GM18867 (cell line): Measurements from ENCODE around the gene RBFOX1.
"Not testable (repeated sequence)": the region's sequence is repeated elsewhere in the genome, so short reads cannot be mapped to it uniquely, and the experiment has no call there.

Source experiments
- ATAC-seq: cut with Tn5 transposase; IDR thresholded peaks from one replicate; pipeline ENCODE4 v1.9.1; 2021; ENCODE audit warnings: mild to moderate bottlenecking, moderate library complexity; ENCODE audit not compliant: unreplicated experiment

RBFOX1 gene

DNA sequence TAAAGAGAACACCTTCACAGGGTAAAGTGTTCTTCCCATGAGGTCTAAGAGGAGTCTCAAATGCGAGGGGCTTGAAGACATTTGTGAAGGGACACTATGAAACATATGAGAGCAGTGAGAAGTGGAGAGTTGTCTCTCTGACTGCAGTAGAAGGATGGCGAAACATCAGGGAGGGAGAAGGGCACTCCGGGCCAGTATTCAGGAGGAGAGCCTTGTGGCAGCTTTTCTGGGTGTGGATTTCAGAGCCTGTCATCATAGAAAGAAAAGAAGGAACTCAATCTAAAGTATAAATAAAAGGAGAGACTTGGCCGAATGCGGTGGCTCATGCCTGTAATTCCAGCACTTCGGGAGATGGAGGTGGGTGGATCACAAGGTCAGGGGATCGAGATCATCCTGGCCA lies 117.2 kb downstream of the RBFOX1 start:
- no peak for ATAC-seq

DNA sequence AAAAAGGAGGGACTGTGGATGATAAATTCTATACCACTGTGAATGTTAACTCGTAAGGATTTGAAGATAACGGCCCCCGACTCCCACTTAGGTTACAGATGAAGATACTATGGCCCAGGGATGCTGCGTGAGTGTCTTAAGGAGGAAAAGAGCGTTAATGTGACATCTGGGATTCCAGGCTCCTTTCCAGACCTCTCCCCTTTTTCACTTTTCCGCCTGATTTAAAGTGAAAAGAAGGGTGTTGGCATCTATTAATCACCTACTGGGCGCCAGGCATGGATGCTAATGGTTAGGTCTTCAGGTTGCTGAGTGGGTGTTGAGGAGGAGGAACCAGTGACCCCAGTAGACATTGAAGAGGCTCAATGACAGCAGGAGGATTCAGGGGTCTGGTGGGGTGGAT lies 117.8 kb downstream of the RBFOX1 start:
- ATAC-seq = no peak

DNA sequence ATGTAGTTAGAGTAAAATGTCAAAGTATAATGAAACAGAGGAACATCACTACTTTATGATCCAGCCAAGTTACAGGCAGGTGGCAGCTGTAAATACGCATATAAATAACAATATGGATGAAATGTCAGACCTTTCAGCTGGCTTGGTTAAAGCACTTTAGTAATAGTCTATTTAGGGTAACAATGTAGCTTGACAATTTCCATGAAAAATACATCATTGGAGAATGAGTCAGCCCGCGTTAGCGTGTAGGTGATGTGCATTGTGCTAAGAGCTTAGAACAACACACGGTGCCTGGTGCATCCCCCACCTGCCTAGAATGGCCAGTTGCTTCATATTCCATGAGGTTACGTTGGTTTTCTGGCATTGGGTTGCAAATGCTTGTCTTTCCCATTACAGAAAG lies 119.4 kb downstream of the RBFOX1 start:
- no peak for ATAC-seq

DNA sequence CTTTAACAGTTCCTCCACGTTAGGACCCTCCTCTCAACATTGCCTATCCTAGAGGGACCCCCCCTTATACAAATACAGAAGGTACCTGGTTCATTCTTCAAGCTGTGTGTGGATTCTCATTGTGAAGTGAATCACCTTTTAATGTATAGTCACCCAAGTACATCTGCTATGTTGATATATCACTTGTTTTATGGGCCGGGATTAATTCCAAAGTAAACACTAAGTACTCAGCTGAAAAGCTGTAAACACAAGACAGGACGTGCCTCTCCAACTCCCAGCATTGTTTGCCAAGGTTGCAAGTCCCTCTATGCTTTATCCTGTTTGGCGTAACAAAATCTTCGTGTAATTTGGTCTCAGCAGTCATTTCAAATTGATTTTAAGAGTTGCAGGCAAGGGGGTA lies 123.6 kb downstream of the RBFOX1 start:
- ATAC-seq = no peak

DNA sequence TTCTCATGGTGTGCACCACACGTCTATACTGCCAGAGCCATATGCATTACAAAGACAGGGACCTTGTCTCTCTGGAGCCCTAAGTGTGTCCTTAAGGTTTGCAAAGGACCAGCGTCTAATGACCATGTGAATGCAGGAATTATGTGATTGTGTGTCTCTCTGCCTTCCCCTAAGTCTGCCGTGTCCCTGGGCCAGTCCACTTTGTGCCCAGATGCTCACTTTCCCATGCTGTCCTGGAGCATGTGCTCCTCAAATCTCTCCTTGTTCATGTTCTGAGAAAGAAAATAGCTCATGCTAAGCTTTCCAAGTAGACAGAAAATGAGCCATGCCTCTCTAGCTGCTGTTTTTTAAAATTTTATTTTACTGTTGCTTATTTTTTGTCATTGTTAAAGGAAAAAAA lies 125.5 kb downstream of the RBFOX1 start:
- ATAC-seq = no peak

DNA sequence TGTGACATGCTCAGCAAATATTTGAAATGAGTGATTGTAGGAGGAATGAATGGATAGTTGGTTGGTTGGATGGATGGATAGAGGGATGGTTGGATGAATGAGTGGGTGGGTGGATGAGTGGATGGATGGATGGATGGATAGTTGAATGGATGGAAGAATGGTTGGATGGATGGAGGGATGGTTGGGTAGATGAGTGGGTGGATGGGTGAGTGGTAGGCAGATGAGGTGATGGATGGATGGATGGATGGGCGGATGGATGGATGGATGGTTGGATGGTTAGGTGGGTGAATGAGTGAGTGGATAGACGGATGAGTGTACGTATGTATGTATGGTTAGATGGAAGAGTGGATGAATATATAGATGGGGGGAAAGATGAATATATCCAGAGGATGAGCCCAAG lies 137.7 kb downstream of the RBFOX1 start:
- no peak for ATAC-seq

DNA sequence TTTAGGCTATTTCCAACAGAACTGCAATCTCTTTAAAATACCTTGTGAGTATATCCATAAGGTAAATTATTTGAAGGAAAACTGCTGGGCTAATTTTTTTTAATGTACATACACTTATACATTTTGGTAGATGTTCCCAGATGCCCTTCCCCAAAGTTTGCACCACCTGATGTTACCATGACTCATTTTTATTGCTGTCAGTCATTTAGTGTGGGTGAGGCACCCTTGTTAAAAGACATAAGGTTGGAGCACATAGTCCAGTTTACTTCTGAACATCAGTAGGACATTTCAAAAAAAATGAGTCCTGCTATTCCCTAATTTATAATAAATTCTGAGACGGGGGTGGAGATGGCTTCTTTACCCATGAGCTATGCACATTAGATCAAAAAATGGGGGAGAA lies 138.6 kb downstream of the RBFOX1 start:
- no peak for ATAC-seq

DNA sequence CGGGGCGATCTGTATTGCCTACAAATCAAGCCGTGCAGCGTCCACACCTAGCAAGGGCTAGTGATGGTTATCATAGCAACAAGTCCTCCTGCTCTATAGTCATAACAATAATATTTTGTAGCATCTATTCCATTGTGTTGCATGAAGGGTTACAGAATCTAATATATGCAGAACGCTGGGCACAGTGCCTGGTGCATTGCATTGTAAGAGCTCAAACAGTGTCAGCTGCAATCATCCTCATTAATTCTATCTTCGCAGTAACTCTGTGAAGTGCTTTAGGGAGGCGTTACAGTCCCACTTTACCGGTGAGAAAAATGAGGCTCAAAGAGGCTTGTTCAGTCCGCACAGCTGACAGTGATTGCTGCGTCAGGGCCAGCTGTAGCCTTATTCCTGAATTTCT lies 149.4 kb downstream of the RBFOX1 start:
- no peak for ATAC-seq

DNA sequence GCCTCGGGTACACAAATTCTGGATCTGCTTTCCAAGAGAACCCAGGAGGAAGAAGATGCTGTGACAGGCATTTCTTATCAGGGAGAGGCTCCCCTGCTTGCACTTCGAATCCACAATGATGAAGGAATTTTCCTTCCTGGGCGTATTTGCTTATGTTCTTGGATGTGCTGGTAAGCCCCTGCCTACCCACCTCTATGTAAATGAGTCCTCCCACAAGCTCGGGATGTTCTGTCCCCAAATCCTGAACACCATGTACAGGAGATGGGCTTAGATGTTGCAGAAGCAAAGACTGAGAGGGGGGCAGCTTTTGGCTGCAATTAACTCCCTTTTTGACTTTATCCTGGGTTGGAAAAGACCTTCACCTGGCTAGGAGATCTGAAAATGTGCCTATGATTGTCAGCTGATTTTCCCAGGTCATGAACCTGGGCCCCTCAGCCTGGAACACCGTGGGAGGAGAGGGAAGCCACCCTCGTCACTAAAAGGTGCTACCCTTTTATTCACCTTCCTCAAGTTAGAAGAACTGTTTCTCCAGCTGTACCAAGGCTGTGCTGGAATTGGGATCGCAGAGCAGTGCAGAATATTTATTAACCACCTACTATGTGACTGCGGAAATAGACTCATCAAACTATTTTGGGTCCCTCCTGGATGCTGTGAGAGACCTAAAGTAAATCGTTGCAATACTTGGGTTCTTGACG lies 150.1 kb downstream of the RBFOX1 start:
- ATAC-seq = no peak

DNA sequence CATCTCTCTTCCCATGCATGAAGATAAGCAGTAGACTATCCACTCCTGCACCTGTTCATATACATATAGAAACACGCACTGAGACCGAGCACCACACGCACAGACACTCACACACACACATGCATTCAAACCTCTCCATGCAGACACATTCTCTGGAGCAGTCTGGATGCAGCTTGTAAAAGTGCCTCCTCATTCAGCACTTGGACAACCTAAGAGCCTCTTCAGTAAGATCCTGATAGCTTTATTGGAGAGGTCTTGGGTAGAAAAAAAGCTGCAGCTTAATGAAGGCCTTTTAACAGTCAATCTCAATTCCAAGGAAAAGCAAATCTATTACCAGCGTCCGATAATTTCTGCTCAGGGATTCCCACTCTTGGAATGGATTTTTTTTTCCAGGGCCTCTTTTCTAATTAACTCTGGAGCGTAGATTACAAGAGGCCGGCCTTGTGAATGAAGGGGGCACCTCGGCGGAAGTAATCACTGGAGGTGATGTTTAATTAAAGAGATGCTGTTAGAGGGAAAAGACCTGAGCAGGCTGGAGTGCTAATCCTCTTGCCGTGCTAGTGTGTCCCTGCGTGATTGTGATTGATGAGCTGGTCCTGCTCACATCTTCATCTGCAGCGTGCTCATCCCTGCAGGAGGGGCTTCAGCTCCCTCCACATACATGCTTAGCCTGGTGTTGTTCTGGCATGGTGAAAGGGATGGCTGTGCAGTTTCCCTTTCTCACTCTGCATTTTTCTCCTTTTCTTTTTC lies 155.1 kb downstream of the RBFOX1 start:
- no peak for ATAC-seq

DNA sequence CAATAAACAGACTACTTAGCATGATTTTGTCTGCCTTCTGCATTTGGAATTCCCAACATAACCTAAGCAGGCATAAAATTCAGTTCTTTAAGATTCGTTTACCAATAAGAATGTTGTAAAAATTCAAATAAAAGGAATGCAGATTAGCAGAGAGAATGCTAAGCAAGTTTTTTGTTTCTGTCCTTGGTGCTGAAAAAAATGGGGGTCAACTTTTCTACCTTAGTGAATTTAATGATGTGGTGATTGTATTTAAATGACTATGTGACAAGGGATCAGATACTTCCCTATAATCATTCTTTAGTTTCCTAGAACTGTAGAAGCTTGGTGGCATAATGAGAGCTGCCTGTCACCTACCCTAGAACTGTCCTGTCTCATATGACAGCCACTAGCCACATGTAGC lies 159.5 kb downstream of the RBFOX1 start:
- no peak for ATAC-seq

DNA sequence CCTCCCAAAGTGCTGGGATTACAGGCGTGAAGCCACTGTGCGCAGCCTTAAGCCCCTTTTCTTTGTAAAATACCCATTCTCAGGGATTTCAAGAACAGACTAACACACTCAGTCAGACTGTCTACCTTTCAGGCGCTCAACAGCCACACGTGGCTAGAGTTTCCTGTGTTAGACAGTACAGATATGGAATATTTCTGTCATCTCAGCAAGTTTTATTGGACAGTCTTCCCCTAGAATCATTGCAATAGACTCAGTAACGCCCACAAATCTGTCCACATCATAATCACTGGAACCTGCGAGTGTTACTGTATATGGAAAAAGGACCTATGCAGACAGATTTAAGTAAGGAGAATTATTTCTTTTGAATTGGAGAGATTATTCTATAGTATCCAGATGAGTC lies 160.5 kb downstream of the RBFOX1 start:
- no peak for ATAC-seq

DNA sequence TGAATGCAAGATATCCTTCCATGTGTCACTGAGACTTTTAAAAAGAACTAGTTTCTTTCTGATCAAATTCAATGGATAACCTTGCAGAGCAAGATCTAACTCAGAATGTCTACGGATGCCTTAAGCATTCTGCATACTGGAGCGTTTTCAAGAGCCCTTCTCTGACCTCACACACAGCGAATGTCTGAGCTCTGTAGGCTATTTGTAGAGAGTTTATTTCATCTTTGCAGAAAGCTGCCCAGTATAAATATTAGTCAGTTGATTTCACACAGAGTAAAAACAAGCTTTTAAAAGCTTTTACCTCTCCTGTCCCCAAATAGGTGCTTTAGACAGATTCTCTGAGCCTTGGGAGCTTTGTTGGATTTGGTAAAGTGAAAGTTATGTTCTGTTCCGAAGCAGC lies 165.0 kb downstream of the RBFOX1 start:
- ATAC-seq = no peak

DNA sequence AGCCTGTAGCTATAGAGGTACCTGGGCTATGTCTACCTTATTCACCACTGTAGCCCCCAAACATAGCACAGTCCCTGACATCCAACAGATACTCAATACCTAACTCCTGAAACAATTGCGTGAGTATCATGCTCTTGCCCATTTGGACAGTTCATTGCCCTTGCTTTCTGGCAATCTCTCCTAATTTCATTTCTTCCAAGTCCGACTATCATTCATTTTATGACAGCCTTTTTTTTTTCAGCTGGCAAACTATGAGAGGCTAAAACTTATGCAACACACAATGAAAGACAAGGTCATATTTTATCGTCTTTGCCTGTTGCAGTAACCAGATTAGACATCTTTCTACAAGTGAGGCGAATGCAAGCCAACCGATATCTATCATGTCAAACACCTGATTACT lies 169.2 kb downstream of the RBFOX1 start:
- ATAC-seq = no peak

DNA sequence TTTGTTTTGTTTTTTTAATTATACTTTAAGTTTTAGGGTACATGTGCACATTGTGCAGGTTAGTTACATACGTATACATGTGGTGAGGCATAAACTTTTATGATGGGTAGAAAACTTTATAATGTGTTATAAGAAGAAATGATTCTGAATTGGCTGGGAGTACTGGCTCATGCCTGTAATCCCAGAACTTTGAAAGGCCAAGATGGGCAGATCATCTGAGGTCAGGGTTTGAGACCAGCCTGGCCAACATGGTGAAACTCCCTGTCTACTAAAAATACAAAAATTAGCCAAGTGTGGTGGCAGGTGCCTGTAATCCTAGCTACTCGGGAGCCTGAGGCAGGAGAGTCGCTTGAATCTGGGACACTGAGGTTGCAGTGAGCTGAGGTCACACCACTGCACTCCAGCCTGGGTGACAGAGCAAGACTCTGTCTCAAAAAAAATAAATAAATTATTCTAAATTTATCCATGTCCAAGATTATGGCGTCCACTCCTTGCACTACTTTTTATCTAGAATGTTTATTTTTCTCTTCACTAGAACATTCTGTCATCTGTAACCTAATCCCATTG lies 170.0 kb downstream of the RBFOX1 start:
- ATAC-seq = not testable (repeated sequence)

DNA sequence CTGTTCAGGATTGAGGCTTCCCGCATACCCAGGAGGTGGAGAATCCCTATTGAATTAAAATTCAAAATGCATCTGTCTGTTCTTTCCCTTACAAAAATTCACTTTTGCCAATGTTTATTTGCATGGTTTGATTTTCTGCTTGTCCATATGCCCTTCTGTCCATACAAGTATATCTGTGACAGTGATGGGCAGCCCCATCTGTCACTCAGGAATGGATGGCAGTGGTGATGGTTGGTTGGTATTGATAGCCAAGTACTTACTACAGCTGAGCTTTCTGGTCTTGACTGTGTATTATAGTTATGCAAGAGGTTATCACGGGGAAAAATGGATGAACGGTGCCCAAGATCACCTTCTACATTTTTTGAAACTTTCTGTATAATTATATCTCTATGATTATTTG lies 171.0 kb downstream of the RBFOX1 start:
- no peak for ATAC-seq

DNA sequence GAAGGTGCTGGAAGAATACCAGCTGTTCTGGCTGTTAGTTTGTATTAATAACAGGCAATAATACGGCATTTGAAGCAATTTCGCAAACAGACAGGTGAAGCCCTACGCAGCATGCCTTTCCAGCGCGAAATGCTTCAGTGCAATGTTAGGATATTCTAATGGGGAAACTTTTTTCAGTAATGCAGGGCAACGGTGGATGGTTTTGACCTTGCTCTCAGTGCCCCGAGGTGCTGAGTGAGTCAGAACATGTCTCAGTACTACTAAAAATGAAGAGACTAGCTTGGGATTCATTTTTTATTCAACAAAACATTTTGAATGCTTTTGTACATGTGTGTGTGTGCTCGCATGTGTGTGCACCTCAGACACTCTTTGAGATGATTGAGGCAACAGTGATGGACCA lies 172.2 kb downstream of the RBFOX1 start:
- ATAC-seq = no peak

DNA sequence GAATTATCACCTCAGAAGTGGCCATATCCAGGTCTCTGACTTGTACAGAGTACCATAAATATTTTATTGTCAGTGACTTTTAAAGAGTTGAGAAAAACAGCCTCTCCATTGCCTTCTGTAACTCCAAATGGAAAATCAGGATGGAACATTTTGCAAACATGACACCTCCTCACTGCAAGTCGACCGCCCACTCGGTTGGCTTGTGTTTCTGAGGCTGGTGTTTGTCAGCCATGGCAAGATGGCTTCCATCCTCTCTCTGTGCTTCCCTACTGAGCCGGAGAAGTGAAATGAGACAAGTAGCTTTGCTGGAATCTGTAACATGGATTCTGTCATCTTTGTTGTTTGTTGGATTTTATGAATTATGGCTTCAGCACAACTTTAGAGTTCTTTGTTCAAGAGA lies 172.8 kb downstream of the RBFOX1 start:
- ATAC-seq = no peak

DNA sequence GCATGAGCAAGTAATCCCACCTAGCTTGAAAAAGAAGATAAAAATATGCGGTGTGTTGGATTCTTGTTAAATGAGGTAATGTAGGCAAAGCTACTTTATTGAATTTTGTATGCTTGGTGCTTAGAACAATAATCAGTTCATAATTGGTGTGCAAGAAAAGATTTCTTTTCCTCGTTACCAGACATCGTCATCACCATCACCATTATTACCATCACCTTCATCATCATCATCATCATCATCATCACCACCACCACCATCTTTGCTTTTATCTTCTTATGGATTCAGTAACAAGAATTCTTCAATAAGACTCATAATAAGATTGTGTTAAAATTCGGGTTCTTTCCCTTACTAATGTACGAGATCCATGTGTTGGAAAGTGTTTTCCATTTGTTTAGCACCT lies 173.7 kb downstream of the RBFOX1 start:
- no peak for ATAC-seq

DNA sequence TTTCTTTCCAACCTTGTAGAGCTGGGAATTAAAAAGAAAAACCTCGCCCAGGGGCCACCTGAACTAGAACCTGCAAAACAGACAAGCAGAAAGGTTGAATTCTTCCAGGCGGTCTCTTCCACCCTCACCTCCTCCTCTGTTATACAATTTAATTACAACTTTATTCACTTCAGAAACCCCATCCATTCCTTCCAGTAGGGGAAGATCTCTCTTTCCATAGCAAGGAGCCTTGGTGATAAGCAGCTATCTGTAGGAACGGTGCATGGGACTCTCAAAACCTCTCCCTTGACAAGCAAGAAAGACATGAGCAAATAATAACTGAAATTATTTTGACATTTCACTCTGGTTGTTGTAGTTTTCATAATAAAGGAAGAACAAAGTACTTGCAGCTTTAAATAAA lies 176.0 kb downstream of the RBFOX1 start:
- ATAC-seq = no peak

DNA sequence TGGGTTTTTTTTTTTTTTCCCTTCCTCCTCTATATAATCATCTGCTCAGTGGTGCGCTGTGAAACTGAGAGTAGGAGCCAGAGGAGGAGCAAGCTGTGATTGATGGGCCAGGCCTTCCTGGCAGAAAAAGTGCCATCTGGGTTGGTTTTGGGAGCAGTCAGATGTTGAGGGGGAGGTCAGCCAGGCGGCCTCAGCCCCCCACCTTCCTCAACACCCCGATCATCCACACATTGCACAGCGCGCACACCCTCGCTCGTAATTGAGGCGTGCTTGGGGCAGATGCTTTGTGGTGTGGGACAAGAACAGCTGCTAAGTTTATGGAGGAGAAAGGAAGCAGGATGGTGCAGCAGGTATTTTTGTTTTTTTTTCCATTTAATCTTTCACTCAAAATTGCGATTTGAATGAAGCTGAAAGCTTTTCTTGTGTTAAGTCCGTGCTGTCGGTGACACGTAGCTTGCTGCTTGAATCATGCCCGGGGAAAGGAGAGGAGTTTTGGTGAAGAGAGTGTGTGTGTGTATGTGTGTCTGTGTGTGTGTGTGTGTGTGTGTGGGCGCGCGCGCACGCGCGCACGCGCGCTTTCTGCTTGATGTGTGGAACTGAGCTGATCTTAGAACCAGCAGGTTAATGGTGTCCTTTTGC lies 177.4 kb downstream of the RBFOX1 start:
- ATAC-seq = no peak
